Gastroesophageal sphincter (tissue), 4 donors: Measurements from ENCODE around the gene PCDH9. TPM values are rescaled to one million over a fixed set of nuclear protein-coding genes. Genes with fewer than 3 reads are reported as not detected.

Experiments
- ATAC-seq: fragments of 150-250 bp; one replicate; pipeline ENCODE4 v1.9.1; 2016; ENCODE audit warnings: mild to moderate bottlenecking, moderate library complexity
- H3K27ac ChIP-seq, 4 donors: fragments of 200-600 bp; sonication (generic) in 3 of 4; 1 replicate in 3 of 4; 2 replicates in 1 of 4; pipeline ENCODE4 v1.5.1; 2016 to 2019
- H3K27me3 ChIP-seq: fragments of 200-600 bp; sonication (generic); one replicate; pipeline ENCODE4 v1.5.1; 2019
- H3K36me3 ChIP-seq, 2 donors: fragments of 200-600 bp; sonication (generic); one replicate each; pipeline ENCODE4 v1.5.1; 2019; ENCODE audit warnings: control low read depth in 1 of 2
- H3K4me1 ChIP-seq, 3 donors: fragments of 200-600 bp; sonication (generic); 1 replicate in 2 of 3; 2 replicates in 1 of 3; pipeline ENCODE4 v1.5.1; 2016 to 2019; ENCODE audit warnings: control low read depth in 2 of 3
- H3K4me3 ChIP-seq, 2 donors: fragments of 200-600 bp; sonication (generic); one replicate each; pipeline ENCODE4 v1.5.1; 2019; ENCODE audit warnings: mild to moderate bottlenecking in 1 of 2, moderate library complexity in 1 of 2
- H3K9me3 ChIP-seq, 3 donors: fragments of 200-600 bp; sonication (generic); one replicate each; pipeline ENCODE4 v1.5.1; 2017 to 2019; ENCODE audit warnings: control low read depth in 2 of 3
- EP300 ChIP-seq: sonication (generic); formaldehyde crosslinking; IDR thresholded peaks from one replicate; pipeline ENCODE4 v1.6.1; 2017; ENCODE audit warnings: antibody characterized with exemption, mild to moderate bottlenecking
- POLR2A ChIP-seq, 2 donors: fragments of 450-650 bp; IDR thresholded peaks; one replicate each; pipeline ENCODE4 v1.6.1; 2017; ENCODE audit warnings: antibody characterized with exemption in 2 of 2, mild to moderate bottlenecking in 2 of 2, moderate library complexity in 1 of 2
- POLR2AphosphoS5 ChIP-seq: sonication (generic); formaldehyde crosslinking; IDR thresholded peaks from one replicate; pipeline ENCODE4 v1.6.1; 2017; ENCODE audit warnings: antibody characterized with exemption
- WGBS, 2 donors: methylation state at CpG; one replicate each; pipeline ENCODE4 v1.1.5; 2018; ENCODE audit warnings: low coverage in 1 of 2; 5-methylcytosine and 5-hydroxymethylcytosine counted together
- total RNA-seq, 4 donors: library from RNA; depleted of rRNA; stranded (reverse); fragments of >200 nt; gene quantifications; one replicate each; pipeline ENCODE4 v1.1.0, GENCODE V29; 2016
- TF ChIP-seq, protein P1 (sequence below), 4 experiments: fragments of 200-600 bp in 2 of 4; fragments of 450-650 bp in 2 of 4; sonication (generic) in 1 of 4; IDR thresholded peaks; one replicate each; pipeline ENCODE4 v1.5.1; 2017 to 2019; ENCODE audit warnings: antibody characterized with exemption in 4 of 4, mild to moderate bottlenecking in 2 of 4, moderate library complexity in 2 of 4

PCDH9 gene
- total RNA-seq, 4 donors from 2014 or later = 52.9 to 141 (median 56.5) TPM

DNA sequence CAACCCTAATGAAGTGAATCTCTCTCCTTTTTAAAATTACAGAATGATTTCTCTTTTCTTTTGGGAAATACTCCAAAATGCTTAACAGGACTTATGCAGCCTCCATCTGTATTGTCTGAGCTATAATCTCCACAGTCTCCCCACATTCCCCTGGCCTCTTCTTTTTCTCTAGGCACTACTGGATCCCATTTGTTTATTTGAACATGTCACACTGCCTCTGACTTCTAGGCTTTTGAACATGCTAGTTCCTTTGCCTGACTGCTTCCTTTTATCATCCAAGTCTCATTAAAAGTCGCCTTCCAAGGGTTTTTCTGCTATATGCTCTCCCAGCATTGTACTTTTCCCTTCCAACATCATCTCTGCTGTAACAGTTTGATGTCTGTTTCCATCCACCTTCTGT, 548.7 kb downstream of the PCDH9 start:
- Histone ChIP-seq H3K4me3 (no peak overlapping the region), H3K36me3 (no peaks in the 10 kb centered on the region), H3K27ac (no peak overlapping the region), H3K27me3 (no peaks in the 10 kb centered on the region), H3K9me3 (peaks cover 0 to 7% (median 0%) of the 10 kb centered on the region in 3 donors), H3K4me1 (peaks cover 0 to 7% (median 3%) of the 10 kb centered on the region in 3 donors)
- 30% methylated on average over 1 of the region's 1 CpG; no CpG with 5 or more reads in 1 of the 2 donors for WGBS, 2 donors
- ATAC-seq = no peak
- TF ChIP-seq EP300 = no peak
- TF ChIP-seq POLR2A (IDR thresholded peaks at IDR 0.05) = no peak
- TF ChIP-seq, protein P1, sequence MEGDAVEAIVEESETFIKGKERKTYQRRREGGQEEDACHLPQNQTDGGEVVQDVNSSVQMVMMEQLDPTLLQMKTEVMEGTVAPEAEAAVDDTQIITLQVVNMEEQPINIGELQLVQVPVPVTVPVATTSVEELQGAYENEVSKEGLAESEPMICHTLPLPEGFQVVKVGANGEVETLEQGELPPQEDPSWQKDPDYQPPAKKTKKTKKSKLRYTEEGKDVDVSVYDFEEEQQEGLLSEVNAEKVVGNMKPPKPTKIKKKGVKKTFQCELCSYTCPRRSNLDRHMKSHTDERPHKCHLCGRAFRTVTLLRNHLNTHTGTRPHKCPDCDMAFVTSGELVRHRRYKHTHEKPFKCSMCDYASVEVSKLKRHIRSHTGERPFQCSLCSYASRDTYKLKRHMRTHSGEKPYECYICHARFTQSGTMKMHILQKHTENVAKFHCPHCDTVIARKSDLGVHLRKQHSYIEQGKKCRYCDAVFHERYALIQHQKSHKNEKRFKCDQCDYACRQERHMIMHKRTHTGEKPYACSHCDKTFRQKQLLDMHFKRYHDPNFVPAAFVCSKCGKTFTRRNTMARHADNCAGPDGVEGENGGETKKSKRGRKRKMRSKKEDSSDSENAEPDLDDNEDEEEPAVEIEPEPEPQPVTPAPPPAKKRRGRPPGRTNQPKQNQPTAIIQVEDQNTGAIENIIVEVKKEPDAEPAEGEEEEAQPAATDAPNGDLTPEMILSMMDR (IDR thresholded peaks at IDR 0.05) = no peak
- no peak for TF ChIP-seq POLR2AphosphoS5

DNA sequence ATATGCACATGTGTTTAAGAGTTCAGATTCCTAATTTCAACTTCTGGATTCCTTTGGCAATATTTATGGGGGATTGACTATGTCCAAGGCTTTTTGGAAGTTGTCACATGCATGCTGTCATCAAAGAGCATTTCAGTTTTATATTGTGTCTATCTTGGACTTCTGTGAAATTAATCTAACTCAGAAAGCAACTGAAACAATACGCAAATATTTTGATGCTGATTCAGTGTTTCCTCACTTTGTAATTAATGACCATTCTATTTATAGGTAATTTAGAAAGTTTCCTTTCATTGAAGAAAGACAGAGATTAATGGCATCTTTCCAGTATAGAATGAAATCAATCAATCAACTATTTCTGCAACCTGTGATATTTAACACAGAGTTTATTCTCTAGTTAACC, 550.1 kb downstream of the PCDH9 start:
- Histone ChIP-seq H3K9me3 (peaks cover 0 to 1% (median 0%) of the 10 kb centered on the region in 3 donors), H3K36me3 (no peaks in the 10 kb centered on the region), H3K4me1 (peaks cover 0 to 7% (median 3%) of the 10 kb centered on the region in 3 donors), H3K27me3 (no peaks in the 10 kb centered on the region), H3K27ac (no peak overlapping the region), H3K4me3 (no peak overlapping the region)
- TF ChIP-seq EP300 (no peak), POLR2A (IDR thresholded peaks at IDR 0.05) (no peak), POLR2AphosphoS5 (no peak)
- TF ChIP-seq, protein P1 (IDR thresholded peaks at IDR 0.05) = no peak
- no peak for ATAC-seq
- 50 to 78% methylated on average over 1 of the region's 1 CpG for WGBS, 2 donors

DNA sequence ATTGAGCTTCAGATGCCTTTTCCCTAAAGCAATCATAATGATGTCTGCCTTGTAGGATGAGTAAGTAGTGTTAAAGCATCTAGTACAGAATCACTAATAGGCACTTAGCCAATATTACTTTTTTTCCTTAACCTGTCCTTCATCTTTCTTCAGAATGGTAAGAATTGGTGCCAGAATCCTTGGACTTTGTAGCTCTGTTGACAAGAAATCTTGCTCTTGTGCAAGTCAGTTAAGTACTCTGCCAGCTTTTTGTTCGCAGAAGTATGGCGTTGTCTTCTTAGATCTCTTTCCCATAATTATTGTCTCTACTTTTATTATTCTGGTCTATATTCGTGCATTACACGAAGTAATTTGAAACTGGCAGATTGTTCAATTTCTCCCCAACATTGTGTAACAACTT, 554.5 kb downstream of the PCDH9 start:
- H3K4me3 ChIP-seq = no peak overlapping the region
- H3K36me3 ChIP-seq = no peaks in the 10 kb centered on the region
- TF ChIP-seq EP300 (no peak), POLR2A (IDR thresholded peaks at IDR 0.05) (no peak), POLR2AphosphoS5 (no peak)
- TF ChIP-seq, protein P1 (IDR thresholded peaks at IDR 0.05) = no peak
- WGBS, 2 donors = 85 to 90% methylated on average over 3 to 4 of the region's 4 CpGs
- no peaks in the 10 kb centered on the region for H3K4me1 ChIP-seq
- ATAC-seq = no peak
- H3K27ac ChIP-seq = no peak overlapping the region
- H3K9me3 ChIP-seq = no peaks in the 10 kb centered on the region
- no peaks in the 10 kb centered on the region for H3K27me3 ChIP-seq

DNA sequence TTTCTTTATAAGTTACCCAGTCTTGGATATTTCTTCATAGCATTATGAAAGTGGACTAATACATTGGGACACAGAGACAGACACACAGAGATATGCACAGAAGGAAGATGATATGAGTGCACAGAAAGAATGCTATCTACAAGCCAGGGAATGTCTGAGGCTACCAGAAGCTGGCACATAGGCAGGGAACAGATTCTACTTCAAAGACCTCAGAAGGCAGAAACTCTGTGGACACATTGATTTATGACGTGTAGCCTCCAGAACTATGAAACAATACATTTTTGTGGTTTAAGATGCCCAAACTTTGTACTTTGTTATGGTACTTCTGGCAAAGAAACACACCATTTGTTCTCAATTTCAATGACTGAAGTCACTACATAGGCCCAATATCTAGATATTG, 556.7 kb downstream of the PCDH9 start:
- no peak overlapping the region for H3K27ac ChIP-seq
- H3K4me1 ChIP-seq = no peaks in the 10 kb centered on the region
- H3K4me3 ChIP-seq = no peak overlapping the region
- 88 to 90% methylated on average over 1 of the region's 1 CpG for WGBS, 2 donors
- TF ChIP-seq, protein P1 (IDR thresholded peaks at IDR 0.05) = no peak
- TF ChIP-seq POLR2A (IDR thresholded peaks at IDR 0.05) (no peak), EP300 (no peak), POLR2AphosphoS5 (no peak)
- no peak for ATAC-seq
- no peaks in the 10 kb centered on the region for H3K27me3 ChIP-seq
- H3K36me3 ChIP-seq = no peaks in the 10 kb centered on the region
- no peaks in the 10 kb centered on the region for H3K9me3 ChIP-seq

DNA sequence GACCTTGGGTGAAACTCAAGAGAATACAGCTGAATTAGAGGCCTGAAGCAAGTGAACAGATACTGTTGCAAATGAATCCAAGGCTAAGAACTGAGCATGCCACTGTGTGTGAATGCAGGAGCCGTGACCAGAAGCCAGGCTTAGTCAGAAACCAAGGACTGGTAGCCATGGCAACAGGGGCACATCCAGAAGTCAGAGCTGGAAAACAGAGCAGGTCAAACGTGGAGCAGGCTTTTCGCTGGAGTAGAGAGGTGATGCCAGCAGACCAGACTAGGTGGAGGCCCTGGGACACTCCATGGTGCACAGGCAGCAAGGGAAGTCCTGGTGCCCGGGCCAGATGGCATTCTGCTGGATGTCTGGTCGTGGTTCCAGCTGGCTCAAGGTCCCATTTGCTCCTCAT, 564.1 kb downstream of the PCDH9 start:
- H3K36me3 ChIP-seq = no peaks in the 10 kb centered on the region
- H3K27me3 ChIP-seq = no peaks in the 10 kb centered on the region
- H3K9me3 ChIP-seq = no peaks in the 10 kb centered on the region
- H3K4me1 ChIP-seq = no peaks in the 10 kb centered on the region
- no peak overlapping the region for H3K4me3 ChIP-seq
- WGBS, 2 donors = 49 to 65% methylated on average over 4 to 5 of the region's 5 CpGs
- ATAC-seq = no peak
- TF ChIP-seq, protein P1 (IDR thresholded peaks at IDR 0.05) = no peak
- TF ChIP-seq POLR2A (IDR thresholded peaks at IDR 0.05) (no peak), POLR2AphosphoS5 (no peak), EP300 (no peak)
- no peak overlapping the region for H3K27ac ChIP-seq
